GM18508 (cell line): Measurements from ENCODE around the gene ITGB5.

ENCODE experiments used
- ATAC-seq: cut with Tn5 transposase; IDR thresholded peaks from one replicate; pipeline ENCODE4 v1.9.1; 2021; ENCODE audit warnings: moderate number of reproducible peaks; ENCODE audit not compliant: insufficient read depth, unreplicated experiment

The ITGB5 gene

GRCh38 chr3:124821356-124821755 is 65.8 kb downstream of the ITGB5 start:
- ATAC-seq: no peak

GRCh38 chr3:124818398-124819091 is 68.6 kb downstream of the ITGB5 start:
- no peak for ATAC-seq

- ATAC-seq: no peak
Measured at GRCh38 chr3:124817079-124817478, 70.1 kb downstream of the ITGB5 start.

- no peak for ATAC-seq
Measured at GRCh38 chr3:124816206-124816605, 71.0 kb downstream of the ITGB5 start.

GRCh38 chr3:124815781-124816180 is 71.4 kb downstream of the ITGB5 start:
- no peak for ATAC-seq

GRCh38 chr3:124814620-124815421 is 72.3 kb downstream of the ITGB5 start:
- no peak for ATAC-seq

GRCh38 chr3:124813541-124813940 is 73.6 kb downstream of the ITGB5 start:
- no peak for ATAC-seq

GRCh38 chr3:124812291-124813265 is 74.6 kb downstream of the ITGB5 start:
- ATAC-seq: no peak

GRCh38 chr3:124811436-124811835 is 75.7 kb downstream of the ITGB5 start:
- ATAC-seq: no peak

GRCh38 chr3:124810970-124811369 is 76.2 kb downstream of the ITGB5 start:
- ATAC-seq: no peak

GRCh38 chr3:124809039-124809438 is 78.1 kb downstream of the ITGB5 start:
- ATAC-seq: no peak

GRCh38 chr3:124805671-124806070 is 81.5 kb downstream of the ITGB5 start:
- no peak for ATAC-seq

- no peak for ATAC-seq
Measured at GRCh38 chr3:124804875-124805274, 82.3 kb downstream of the ITGB5 start.

- no peak for ATAC-seq
Measured at GRCh38 chr3:124802702-124803101, 84.5 kb downstream of the ITGB5 start.

GRCh38 chr3:124802061-124802698 is 85.0 kb downstream of the ITGB5 start:
- no peak for ATAC-seq

- no peak for ATAC-seq
Measured at GRCh38 chr3:124800511-124801258, 86.5 kb downstream of the ITGB5 start.

- no peak for ATAC-seq
Measured at GRCh38 chr3:124800076-124800475, 87.1 kb downstream of the ITGB5 start.

- no peak for ATAC-seq
Measured at GRCh38 chr3:124799676-124800075, 87.5 kb downstream of the ITGB5 start.

GRCh38 chr3:124797426-124797945 is 89.7 kb downstream of the ITGB5 start:
- no peak for ATAC-seq
